NCI-H2196 treated with DMSO at 0.1 percent for 48 hours (cell line): ENCODE measurements around the gene PLAC9.
"Not testable (repeated sequence)": the region's sequence is repeated elsewhere in the genome, so short reads cannot be mapped to it uniquely, and the experiment has no call there.

Experiments used
- DNase-seq: peaks from one replicate; lab custom pipeline; 2025; ENCODE audit not compliant: unreplicated experiment; lab: John Stamatoyannopoulos, UW

PLAC9 gene, protein sequence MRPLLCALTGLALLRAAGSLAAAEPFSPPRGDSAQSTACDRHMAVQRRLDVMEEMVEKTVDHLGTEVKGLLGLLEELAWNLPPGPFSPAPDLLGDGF

DNA sequence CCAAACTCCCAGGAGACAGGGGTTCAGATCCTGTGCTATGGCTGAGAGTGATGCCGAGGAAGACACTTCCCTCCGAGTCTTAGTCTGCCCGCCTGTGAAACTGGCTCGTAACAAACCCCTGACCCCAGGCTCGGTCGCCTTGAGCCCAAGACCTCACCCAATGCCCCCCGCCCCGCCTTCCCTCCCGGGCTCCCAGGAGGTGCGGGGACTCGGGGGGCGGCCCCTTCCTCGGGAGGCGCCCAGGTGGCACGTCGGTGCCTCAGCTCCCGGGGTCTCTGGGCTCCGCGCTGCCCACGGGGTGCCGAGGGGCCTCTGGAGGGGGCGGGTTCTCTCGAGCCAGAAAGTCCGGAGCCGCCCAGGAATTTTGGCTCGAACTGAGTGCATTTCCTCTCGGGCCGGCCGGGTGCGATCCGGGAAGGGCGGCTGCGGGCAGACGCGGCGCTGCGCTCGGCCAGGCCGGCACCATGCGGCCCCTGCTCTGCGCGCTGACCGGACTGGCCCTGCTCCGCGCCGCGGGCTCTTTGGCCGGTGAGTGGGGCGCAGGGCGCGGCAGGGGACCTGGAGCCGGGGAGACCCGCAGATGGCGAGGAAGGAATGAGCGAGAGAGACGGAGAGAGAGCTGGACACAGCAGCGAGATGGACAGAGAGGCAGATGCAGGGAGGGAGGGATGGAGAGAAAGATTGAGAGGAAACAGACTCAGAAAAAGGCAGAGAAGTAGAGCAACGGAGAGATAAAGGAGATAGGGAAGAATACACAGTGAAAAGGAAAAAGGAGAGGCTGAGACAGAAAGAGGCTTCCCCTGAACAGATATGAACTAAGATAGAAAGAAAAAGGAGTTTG lies at the start of gene PLAC9:
Gene PLAC9, plus strand, starts transcription at position 432 of the 841 bp plus-strand sequence. Its CDS starts 33 bp downstream, at position 465.
- DNase-seq: no peak

DNA sequence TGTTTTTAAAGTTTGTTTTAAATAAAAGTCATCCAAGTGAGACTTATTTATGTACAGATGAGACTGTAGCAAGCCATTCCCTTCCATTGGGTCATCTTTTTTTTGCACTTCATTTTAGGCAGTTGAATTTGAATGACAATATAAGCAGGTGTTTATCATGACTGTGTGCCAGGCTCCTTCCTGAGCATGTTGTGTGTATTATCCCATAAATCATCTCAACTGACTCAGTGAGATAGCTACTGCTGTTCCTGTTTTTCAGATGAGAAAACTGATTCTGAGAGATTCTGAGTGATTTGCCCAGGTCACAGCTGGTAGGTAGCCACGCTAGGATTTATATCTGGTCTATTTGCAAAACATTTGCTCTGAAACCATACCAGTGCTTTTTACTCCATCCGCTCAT lies 42.4 kb upstream of the PLAC9 start:
- no peak for DNase-seq

DNA sequence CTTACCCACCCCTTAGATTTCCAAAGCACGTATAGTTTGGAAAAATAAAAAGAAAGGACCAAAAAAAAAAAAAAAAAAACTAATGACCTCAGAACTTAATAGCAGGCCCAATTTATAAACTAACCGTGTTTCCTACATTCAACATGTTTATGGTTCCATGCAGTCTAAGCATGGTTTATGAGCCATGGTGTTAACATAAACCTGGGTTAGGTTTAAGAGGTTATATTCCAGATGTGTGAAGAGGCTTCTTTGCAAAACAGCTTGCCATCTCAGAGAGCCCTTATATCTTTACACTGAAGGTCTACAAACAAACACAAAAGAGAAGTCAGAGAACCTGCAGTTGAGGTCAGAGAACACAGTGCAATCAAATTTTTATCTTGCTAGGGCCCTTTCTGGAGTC lies 38.3 kb upstream of the PLAC9 start:
- DNase-seq: no peak

DNA sequence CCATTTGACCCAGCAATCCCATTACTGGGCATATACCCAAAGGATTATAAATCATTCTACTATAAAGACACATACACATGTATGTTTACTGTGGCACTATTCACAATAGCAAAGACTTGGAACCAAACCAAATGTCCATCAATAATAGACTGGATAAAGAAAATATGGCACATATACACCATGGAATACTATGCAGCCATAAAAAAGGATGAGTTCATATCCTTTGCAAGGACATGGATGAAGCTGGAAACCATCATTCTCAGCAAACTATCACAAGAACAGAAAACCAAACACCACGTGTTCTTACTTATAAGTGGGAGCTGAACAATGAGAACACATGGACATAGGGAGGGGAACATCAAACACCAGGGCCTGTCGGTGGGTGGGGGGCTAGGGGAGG lies 34.3 kb upstream of the PLAC9 start:
- not testable (repeated sequence) for DNase-seq

DNA sequence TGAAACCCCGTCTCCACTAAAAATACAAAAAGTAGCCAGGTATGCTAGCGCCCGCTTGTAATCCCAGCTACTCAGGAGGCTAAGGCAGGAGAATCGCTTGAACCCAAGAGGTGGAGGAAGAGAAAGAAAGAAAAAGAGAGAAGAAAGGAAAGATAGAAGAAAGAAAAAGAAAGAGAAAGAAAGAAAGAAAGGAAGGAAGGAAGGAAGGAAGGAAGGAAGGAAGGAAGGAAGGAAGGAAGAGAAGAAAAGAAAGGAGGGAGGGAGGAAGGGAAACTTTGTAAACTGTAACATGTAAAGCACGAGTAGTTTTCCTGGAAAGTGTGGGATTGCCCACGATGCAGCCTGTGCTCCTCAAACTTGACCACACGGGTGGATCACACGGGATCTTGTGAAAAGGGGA lies 33.2 kb upstream of the PLAC9 start:
- DNase-seq: not testable (repeated sequence)

DNA sequence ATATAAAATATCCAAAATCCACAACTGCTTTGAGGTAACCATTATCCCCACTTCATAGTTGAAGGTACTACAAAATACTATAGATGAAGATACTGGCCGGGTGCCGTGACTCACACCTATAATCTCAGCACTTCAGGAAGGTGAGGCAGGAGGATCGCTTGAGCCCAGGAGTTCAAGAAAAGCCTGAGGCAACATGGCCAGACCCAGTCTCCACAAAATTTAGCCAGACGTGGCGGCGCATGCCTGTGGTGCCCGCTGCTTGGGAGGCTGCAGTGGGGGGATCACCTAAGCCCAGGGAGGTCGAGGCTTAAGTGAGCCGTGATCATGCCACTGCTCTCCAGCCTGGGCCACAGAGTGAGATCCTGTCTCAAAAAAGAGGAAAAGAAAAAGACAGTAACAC lies 32.4 kb upstream of the PLAC9 start:
- no peak for DNase-seq

DNA sequence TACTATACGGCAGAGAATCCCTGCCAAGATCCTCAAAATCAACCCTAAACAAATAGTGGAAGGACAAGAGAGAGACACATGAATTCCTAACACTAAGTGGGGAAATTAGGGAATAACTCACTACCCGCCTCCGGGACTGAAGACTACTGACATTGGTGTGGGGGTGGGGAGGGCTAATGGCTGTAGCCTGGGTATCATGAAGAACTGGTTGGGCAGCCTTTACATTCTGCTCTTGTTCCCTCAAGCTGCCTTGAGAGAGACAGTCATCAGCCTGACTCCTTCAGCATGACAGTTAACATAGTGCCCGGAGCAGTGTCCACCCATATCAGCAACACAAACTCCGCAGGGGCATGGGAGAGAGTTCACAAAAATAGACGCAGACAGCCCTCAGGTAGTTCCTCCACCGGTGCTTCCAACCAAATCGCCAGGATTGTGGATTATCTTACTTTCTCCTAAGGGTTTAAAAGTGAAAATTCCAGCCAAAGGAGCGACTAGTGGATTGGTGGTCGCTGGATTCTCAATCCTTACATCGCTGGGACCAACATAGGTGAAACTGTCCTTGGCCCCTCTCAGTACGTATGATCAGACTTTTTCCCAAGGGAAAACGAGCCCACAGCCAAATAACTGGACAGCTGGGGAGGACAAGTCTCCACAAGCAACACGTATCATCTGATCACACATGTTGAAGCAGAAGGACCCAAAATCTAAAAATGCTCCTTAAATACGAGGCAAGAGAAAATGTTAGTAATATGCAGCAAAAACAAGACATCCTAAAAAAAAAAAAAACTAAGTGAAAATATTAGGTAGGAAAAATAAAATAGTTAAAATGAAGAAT lies 31.5 kb upstream of the PLAC9 start:
- no peak for DNase-seq

DNA sequence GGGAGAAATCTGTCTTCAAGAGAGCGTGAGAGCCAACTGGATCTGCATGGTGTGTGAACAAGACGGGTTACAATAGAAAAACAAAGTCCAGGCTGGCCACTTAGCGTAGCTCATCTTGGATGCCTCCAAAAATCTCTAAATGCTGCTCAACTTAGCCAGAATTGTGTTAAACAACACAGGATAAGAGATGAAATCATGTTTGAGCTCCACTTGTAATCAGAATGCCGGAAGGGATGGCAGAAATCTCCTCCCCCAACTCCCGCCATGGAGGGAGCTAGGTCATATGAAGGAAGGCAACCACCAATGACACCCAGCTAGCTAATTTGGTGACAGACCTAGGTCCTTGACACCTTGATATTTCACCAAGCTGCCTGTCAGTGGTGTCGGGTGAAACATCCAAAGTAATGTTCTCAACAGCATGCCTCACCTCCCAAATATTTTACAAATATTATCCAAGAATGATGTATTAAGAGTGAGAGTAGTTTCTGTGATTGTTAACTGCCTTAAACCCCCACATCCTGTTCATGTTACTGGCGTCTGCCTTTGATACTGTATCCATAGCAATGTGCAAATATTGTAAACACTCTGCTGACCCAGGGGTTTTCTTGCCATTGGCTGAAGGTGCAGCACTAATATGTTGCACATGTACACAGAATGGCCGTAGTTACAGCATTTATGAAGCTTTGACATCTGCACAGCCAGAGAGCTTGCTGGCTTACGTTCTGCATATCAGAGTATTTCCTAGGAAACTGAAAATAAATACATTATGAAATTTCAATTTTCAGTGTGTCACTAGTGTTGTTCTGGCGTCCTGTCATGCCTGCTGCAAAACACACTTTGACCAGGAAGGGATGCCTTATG lies 28.2 kb upstream of the PLAC9 start:
- no peak for DNase-seq

DNA sequence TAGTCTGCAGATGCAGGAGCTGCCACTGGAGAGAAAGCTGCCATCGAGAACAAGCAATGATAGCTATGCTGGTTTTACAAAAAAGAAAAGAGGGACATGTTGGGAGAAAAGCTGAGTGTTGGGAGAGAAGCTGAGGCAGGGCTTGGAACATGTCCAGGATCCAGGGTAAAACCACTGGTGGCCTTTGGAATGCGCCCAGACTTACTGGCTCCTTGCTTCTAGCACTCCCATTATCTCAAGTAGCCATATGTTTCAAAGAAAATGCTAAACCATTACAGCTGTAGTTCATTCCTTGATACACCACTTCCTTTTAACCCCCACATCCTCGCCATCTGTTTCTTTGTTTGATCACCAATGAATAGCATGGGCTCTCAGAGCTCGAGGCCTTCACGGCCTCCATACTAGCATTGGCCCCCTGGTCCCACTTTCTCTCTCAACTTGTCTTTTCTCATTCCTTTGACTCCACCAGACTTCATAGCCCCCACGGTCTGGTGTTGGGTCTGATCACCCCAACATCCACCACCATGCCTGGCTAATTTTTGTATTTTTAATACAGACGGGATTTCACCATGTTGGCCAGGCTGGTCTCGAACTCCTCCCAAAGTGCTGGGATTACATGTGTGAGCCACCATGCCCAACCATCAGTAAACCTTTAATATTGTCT lies 23.8 kb upstream of the PLAC9 start:
- DNase-seq: no peak

DNA sequence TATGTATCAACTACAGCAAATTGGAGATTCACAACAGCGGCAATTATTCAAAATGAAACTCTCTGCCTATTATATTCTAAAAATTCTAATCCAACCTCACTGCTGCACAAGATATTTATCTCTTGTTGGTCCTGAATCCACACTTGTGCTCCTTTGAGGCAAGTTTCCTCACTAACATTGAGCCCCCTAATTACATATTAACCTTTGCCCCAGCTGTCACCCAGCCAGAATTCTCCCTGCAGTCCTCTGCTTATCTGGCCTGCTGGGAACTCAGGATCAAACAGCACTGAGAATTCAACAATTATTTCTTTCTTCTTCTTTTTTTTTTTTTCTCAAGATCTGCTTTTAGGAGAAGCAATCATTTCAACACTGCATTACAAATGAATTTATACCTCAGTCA lies 21.5 kb upstream of the PLAC9 start:
- DNase-seq: no peak

DNA sequence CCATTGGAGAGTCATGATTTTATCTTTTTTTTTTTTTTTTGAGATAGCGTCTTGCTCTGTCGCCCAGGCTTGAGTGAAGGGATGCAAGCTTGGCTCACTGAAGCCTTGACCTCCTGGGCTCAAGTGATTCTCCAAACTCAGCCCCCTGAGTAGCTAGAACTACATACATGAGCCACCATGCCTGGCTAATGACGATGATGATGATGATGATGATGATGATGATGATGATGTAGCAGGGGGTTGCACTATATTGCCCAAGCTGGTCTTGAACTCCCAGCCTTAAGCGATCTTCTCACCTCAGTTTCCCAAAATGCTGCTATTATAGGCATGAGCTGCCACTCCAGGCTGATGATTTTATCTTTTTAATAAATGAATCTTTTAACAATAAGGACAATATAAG lies 13.9 kb upstream of the PLAC9 start:
- DNase-seq: no peak

DNA sequence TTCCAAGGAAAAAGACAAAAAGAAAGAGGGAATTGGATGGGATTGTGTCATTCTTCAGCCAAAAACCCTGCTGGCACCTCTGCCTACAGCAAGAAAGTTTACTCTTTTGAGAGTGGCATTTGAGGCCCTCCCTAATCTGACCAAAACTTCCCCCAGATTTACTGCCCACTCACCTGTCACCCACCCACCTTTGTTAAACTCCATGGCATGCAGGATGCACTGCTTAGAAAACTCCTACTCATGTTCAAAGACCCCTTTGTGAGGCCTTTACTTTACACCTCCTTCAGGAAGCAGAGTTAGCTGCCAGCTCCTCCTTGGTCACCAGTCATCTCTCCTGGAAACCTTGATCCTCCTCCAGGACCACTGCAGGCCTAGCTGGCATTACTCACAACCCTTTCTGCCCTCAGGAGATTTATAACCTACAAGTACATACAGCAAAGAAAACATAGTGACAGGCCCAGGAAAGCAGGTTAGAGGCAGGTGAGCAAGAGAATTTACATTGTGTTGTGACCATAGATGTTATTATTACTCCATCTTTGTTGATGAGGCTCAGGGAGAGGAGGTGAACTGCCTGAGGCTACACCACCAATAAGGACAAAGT lies 10.3 kb upstream of the PLAC9 start:
- DNase-seq: no peak

DNA sequence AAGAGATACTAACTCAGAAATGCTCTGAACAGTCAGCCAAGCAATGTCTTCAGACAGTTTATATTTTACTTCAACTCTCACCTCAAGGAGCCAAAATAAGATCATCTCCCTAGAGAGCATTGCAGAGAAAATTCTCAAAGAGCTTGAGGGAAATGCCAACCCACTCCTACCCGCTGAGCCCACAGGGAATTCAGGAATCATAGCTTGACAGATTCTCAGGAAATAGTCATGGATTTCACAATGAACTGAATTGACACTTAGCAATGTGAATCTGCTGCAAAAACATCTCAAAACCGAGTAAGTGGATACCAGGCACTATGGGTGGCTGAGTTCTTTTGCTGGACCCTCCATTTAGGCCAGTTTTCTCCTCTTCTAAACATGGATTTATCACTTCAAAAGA lies 9.8 kb upstream of the PLAC9 start:
- no peak for DNase-seq

DNA sequence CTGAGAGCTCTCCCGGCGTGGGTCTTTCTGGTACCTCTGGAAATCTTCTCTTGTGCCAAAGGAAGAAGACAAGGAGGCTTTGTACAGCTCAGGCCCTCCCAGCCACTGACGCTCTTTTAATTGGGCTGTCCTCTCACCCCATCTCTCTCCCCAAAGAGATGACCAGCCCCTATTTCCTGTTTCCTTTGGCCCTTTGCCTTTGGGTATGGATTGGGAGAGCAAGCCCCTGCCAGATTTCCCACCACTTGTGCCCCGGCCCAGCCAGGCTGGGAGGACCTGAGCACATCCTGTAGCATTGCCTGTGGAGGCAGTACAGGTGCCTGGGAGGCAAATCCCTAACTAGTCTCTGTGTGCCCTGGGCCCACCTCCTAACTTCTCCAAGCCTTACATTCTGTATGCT lies 5.7 kb upstream of the PLAC9 start:
- no peak for DNase-seq

DNA sequence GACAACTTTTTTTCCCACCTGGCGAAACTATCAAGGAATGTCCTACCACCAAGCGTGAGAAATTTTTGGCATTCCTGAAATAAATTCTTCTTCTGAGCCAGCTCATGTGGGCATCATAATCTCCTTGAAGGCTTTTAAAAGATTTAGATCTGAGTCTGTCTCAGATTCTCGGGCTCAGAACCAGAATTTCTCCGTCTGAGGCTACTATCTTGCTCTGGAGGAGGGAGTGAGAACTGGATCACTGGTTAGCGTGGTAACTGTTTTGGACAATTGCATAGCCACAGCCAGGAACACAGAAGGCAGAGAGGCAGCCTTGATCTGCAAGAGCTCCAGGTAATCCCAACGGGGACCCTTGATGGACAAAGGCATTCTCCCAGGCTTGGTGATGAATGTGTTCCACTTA lies 1.0 kb upstream of the PLAC9 start:
- DNase-seq: no peak

DNA sequence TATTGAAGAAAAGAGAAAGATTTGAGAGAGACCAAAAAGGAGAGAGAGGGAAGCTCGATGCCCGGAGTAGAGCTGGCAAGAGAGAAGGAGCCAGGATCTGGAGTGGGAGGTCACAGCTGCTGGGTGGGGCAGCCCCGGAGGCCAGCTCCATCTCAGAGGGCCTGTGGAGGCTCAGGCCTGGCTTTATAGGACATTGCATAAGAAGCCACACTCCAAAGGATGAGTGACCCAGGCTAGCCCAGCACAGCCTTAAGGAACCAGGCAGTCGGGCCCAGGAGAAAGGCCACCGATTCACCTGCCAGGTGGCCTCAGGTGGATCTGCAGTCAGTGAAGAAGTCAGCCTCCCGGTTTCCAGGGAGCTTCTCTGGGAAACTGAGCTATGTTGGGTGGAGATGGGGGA lies 676 bp downstream of the PLAC9 start:
- no peak for DNase-seq

DNA sequence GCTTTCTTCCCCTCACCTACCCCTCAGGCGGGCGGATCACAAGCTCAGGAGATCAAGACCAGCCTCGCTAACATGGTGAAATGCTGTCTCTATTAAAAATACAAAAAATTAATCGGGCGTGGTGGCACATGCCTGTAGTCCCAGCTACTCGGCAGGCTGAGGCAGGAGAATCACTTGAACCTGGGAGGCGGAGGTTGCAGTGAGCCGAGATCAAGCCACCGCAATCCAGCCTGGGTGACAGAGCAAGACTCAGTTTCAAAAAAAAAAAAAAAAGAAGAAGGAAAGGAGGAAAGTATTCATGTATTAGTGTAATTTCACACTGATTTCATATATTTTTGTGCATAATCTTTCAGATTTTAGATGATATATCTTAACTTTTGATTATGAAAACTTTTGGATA lies 1.2 kb downstream of the PLAC9 start:
- not testable (repeated sequence) for DNase-seq

DNA sequence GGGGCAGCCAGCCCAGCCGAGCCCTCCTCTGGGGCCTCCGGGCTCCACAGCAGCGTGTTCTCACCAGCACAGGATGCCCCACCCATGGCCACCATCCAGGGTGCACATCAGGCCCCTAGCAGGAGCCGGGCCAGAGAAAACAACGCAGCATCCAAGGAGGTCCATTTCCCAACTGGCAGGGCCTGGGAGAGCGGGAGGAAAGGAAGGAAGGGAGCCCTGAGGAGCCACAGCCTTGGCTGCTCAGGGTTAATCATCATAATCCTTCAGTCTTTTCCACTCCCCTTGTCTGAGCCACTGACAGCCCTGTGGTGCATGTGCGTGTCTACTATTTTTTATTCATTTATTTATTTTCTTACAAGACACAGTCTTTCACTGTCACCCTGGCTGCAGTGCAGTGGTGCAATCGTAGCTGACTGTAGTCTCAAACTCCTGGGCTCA lies 3.6 kb downstream of the PLAC9 start:
- DNase-seq: no peak

DNA sequence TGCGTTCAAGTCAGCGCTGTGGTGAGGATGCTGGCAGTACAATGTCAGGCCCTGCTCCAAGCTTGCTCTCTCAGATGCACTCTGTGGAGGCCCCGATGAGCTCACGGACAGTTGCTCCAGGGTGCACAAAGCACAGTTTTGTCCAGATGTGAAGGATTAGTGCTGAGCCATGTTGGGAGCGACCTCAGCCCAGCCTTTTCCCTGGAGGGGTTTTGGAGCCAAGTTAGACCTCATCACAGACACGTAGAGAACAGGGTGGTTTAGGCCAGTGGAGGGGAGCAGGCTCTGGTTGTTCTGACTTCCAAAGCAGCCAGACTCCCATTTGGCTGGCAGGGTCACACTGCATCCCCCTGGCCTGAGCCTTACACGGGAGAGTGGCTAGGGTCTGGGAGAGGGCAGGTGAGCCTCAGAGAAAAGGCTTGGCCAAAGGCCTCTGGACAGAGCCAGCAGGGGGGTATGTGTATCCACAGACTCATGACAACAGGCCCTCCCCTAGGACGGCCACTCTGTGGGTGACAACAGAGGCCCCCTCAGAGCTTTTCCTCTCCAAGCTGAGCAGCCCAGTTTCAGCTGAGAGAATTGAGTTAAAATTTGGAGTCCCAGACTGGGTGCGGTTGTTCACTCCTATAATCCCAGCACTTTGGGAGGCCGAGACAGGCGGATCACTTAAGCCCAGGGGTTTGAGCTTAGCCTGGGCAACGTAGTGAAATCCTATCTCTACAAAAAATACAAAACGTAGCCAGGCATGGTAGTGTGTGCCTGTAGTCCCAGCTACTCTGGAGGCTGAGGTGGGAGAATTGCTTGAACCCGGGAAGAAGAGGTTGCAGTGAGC lies 4.7 kb downstream of the PLAC9 start:
- DNase-seq: no peak
